Measurements from ENCODE around the gene COLEC11.
A peak's percentile ranks its signal among the peaks of the same experiment; 100 is the strongest.

Gene COLEC11

GRCh38 chr2:3692375-3692774 lies 97.5 kb downstream of the COLEC11 start:
- TF ChIP-seq, protein P1, sequence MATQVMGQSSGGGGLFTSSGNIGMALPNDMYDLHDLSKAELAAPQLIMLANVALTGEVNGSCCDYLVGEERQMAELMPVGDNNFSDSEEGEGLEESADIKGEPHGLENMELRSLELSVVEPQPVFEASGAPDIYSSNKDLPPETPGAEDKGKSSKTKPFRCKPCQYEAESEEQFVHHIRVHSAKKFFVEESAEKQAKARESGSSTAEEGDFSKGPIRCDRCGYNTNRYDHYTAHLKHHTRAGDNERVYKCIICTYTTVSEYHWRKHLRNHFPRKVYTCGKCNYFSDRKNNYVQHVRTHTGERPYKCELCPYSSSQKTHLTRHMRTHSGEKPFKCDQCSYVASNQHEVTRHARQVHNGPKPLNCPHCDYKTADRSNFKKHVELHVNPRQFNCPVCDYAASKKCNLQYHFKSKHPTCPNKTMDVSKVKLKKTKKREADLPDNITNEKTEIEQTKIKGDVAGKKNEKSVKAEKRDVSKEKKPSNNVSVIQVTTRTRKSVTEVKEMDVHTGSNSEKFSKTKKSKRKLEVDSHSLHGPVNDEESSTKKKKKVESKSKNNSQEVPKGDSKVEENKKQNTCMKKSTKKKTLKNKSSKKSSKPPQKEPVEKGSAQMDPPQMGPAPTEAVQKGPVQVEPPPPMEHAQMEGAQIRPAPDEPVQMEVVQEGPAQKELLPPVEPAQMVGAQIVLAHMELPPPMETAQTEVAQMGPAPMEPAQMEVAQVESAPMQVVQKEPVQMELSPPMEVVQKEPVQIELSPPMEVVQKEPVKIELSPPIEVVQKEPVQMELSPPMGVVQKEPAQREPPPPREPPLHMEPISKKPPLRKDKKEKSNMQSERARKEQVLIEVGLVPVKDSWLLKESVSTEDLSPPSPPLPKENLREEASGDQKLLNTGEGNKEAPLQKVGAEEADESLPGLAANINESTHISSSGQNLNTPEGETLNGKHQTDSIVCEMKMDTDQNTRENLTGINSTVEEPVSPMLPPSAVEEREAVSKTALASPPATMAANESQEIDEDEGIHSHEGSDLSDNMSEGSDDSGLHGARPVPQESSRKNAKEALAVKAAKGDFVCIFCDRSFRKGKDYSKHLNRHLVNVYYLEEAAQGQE (IDR thresholded peaks at IDR 0.05; ENCODE audit: low read depth) = no peak
- TF ChIP-seq CREB1 (IDR thresholded peaks at IDR 0.05; ENCODE audit: low read depth) (no peak), TAF1 (IDR thresholded peaks at IDR 0.05; ENCODE audit: low read depth) (no peak), EP300 (IDR thresholded peaks at IDR 0.05; ENCODE audit: borderline replicate concordance) (no peak), RAD21 (IDR thresholded peaks at IDR 0.05; ENCODE audit: low read depth) (peak; percentile 76), ZBTB7A (IDR thresholded peaks at IDR 0.05; ENCODE audit: low read depth) (no peak), CEBPB (IDR thresholded peaks at IDR 0.05) (no peak), TCF12 (IDR thresholded peaks at IDR 0.05; ENCODE audit: low read depth) (no peak)
